Liver (tissue), 9 donors: ENCODE results near the gene GLOD5. TPM values are rescaled to one million over a fixed set of nuclear protein-coding genes. Genes with fewer than 3 reads are reported as not detected.

Experiments used
- DNase-seq: peaks from one replicate; pipeline ENCODE4 v3.0.0-alpha.2; 2017; ENCODE audit warnings: low spot score
- H3K27ac ChIP-seq, 2 donors: one replicate each; pipeline ENCODE4 v1.7.0; 2013; ENCODE audit warnings: inconsistent platforms in 2 of 2, low read length in 2 of 2, control low read depth in 1 of 2, low read depth in 1 of 2, mild to moderate bottlenecking in 1 of 2
- H3K27me3 ChIP-seq, 4 donors: one replicate each; pipeline versions ENCODE4 v1.6.1 to v1.7.0; 2013; ENCODE audit warnings: low read length in 3 of 4, inconsistent platforms in 1 of 4, mild to moderate bottlenecking in 1 of 4, moderate library complexity in 1 of 4; ENCODE audit not compliant: control insufficient read depth in 4 of 4, insufficient read depth in 4 of 4
- H3K36me3 ChIP-seq, 4 donors: one replicate each; pipeline versions ENCODE4 v1.6.1 to v1.7.0; 2013; ENCODE audit warnings: low read length in 3 of 4, mild to moderate bottlenecking in 3 of 4, low read depth in 1 of 4, moderate library complexity in 1 of 4; ENCODE audit not compliant: control insufficient read depth in 4 of 4, insufficient read depth in 3 of 4
- H3K4me1 ChIP-seq, 4 donors: one replicate each; pipeline versions ENCODE4 v1.6.1 to v1.7.0; 2013; ENCODE audit warnings: low read length in 3 of 4, mild to moderate bottlenecking in 3 of 4, moderate library complexity in 1 of 4; ENCODE audit not compliant: control insufficient read depth in 4 of 4, insufficient read depth in 4 of 4
- H3K4me3 ChIP-seq, 3 donors: one replicate each; pipeline versions ENCODE4 v1.6.1 to v1.7.0; 2013; ENCODE audit warnings: low read length in 3 of 3, control low read depth in 1 of 3, low read depth in 1 of 3, mild to moderate bottlenecking in 1 of 3
- H3K9ac ChIP-seq, 2 donors: one replicate each; pipeline ENCODE4 v1.7.0; 2013; ENCODE audit warnings: low read length in 2 of 2, mild to moderate bottlenecking in 2 of 2, moderate library complexity in 2 of 2, control low read depth in 1 of 2, low read depth in 1 of 2
- H3K9me3 ChIP-seq, 4 donors: one replicate each; pipeline versions ENCODE4 v1.6.1 to v1.7.0; 2013; ENCODE audit warnings: low read length in 3 of 4; ENCODE audit not compliant: control insufficient read depth in 4 of 4
- EGR1 ChIP-seq, 2 donors: IDR thresholded peaks; 2 replicates each; pipeline ENCODE4 v1.6.1; 2016 to 2018; ENCODE audit warnings: antibody characterized with exemption in 2 of 2, low read depth in 2 of 2
- FOXA1 ChIP-seq: IDR thresholded peaks from 2 replicates; pipeline ENCODE4 v1.6.1; 2016; ENCODE audit warnings: antibody characterized with exemption
- FOXA2 ChIP-seq: IDR thresholded peaks from 2 replicates; pipeline ENCODE4 v1.6.1; 2016; ENCODE audit warnings: antibody characterized with exemption
- GABPA ChIP-seq, 2 donors: IDR thresholded peaks in 1 of 2; conservative IDR thresholded peaks in 1 of 2; 2 replicates each; pipeline ENCODE4 v1.6.1; 2016; ENCODE audit warnings: antibody characterized with exemption in 2 of 2, mild to moderate bottlenecking in 1 of 2, moderate library complexity in 1 of 2
- HNF4A ChIP-seq, 2 donors: conservative IDR thresholded peaks; 2 replicates each; pipeline ENCODE4 v1.6.1; 2016; ENCODE audit warnings: antibody characterized with exemption in 2 of 2, mild to moderate bottlenecking in 2 of 2
- HNF4G ChIP-seq: IDR thresholded peaks from 2 replicates; pipeline ENCODE4 v1.6.1; 2016; ENCODE audit warnings: antibody characterized with exemption
- JUND ChIP-seq, 2 donors: IDR thresholded peaks; 2 replicates each; pipeline ENCODE4 v1.6.1; 2016; ENCODE audit warnings: antibody characterized with exemption in 2 of 2
- NR2F2 ChIP-seq: IDR thresholded peaks from 2 replicates; pipeline ENCODE4 v1.6.1; 2016; ENCODE audit warnings: antibody characterized with exemption
- RAD21 ChIP-seq, 2 donors: IDR thresholded peaks; 2 replicates each; pipeline ENCODE4 v1.6.1; 2016; ENCODE audit warnings: antibody characterized with exemption in 2 of 2, mild to moderate bottlenecking in 2 of 2
- RXRA ChIP-seq, 2 donors: IDR thresholded peaks; 2 replicates each; pipeline ENCODE4 v1.6.1; 2017 to 2018; ENCODE audit warnings: antibody characterized with exemption in 2 of 2, mild to moderate bottlenecking in 1 of 2
- SP1 ChIP-seq: IDR thresholded peaks from 2 replicates; pipeline ENCODE4 v1.6.1; 2018; ENCODE audit warnings: antibody characterized with exemption, mild to moderate bottlenecking
- TAF1 ChIP-seq: conservative IDR thresholded peaks from 2 replicates; pipeline ENCODE4 v1.6.1; 2016; ENCODE audit warnings: antibody characterized with exemption, mild to moderate bottlenecking
- YY1 ChIP-seq: IDR thresholded peaks from 2 replicates; pipeline ENCODE4 v1.6.1; 2016; ENCODE audit warnings: antibody characterized with exemption, mild to moderate bottlenecking
- WGBS: extraction: QIAGEN DNeasy Blood & Tissue Kit; methylation state at CpG from one replicate; pipeline ENCODE4 v1.1.7; 2013; 5-methylcytosine and 5-hydroxymethylcytosine counted together
- polyA plus RNA-seq, 2 donors: library from polyadenylated mRNA; stranded (reverse) in 1 of 2; unstranded in 1 of 2; fragments of 200-250 nt in 1 of 2; fragments of >200 nt in 1 of 2; fragmentation: Nextera tagmentation in 1 of 2; extraction: Ambion mirVana in 1 of 2; gene quantifications; one replicate each; pipeline versions ENCODE4 v1.2.1 to v1.2.3, GENCODE V29; 2013 to 2015
- total RNA-seq, 2 donors: library from RNA; depleted of rRNA; stranded (reverse); fragments of >200 nt; gene quantifications; one replicate each; pipeline ENCODE4 v1.2.3, GENCODE V29; 2014
- TF ChIP-seq, protein P1 (sequence below): IDR thresholded peaks from 2 replicates; pipeline ENCODE4 v1.6.1; 2016; ENCODE audit warnings: antibody characterized with exemption
- TF ChIP-seq, protein P2 (sequence below): IDR thresholded peaks from 2 replicates; pipeline ENCODE4 v1.6.1; 2016; ENCODE audit warnings: antibody characterized with exemption
- TF ChIP-seq, protein P3 (sequence below): IDR thresholded peaks from 2 replicates; pipeline ENCODE4 v1.6.1; 2016; ENCODE audit warnings: antibody characterized with exemption, mild to moderate bottlenecking
- TF ChIP-seq, protein P4 (sequence below): fragments of 150-350 bp; IDR thresholded peaks from 2 replicates; pipeline ENCODE4 v1.5.1; 2017; ENCODE audit warnings: improper control_type of control experiment, low read depth, low read length; ENCODE audit not compliant: missing input control
- TF ChIP-seq, protein P5 (sequence below): IDR thresholded peaks from 2 replicates; pipeline ENCODE4 v1.6.1; 2016; ENCODE audit warnings: antibody characterized with exemption
- donor health status: healthy.
- donor health status: healthy.
- donor health status: healthy.
- donor health status: healthy.
- donor health status: healthy.

Gene GLOD5
- total and polyA plus RNA-seq, 4 donors, result 0.67 to 3.4 (median 2.1) TPM; not detected in 1

DNA sequence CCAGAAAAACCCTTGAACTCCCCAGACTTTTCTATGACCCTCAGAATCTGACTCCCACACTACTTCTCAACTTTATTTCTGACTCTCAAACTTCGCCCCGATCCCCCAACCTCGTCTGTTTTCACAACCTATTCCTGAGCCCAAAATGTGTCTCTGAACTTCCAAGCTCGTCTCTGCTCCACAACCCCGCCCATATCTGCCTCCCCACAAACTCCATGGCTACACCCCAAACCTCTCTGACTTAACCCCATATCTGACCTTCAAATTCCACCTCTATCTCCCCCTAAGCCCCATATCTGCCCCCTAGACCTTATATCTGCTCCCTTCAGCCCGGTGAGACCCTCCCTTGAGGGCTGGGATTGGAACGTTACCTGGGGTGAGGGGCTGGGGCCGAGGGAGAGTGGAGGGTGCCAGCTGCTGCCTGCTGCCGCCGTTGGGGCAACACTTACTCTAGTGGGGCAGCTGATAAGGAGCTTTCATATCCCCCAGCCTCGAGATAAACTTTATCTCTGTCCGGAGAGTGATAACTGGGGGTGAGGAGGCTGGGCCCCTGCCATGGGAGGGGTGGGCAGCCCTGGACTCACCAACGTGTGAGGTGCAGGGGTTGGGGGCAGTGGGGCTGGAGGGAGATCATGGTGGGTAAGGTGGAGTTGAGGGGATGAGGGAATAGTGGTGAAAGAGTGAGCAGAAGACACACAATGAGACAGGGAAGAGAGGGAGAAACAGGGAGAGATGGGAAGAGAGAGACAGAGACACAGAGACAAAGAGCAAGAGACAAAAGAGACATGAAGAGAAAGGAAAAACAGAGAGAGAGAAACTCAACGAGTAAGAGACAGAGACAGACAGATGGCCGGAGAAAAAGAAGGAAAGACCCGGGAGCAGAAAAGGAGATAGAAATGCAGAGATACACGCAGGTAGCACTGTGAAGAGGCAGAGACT, 26.2 kb downstream of the GLOD5 start:
- Histone ChIP-seq H3K27me3 (no peaks in the 10 kb centered on the region), H3K9ac (no peak overlapping the region), H3K4me3 (no peak overlapping the region), H3K9me3 (no peaks in the 10 kb centered on the region), H3K36me3 (no peaks in the 10 kb centered on the region), H3K27ac (no peak overlapping the region), H3K4me1 (no peaks in the 10 kb centered on the region)
- DNase-seq, result no peak
- no peak for TF ChIP-seq YY1
- TF ChIP-seq, protein P1, sequence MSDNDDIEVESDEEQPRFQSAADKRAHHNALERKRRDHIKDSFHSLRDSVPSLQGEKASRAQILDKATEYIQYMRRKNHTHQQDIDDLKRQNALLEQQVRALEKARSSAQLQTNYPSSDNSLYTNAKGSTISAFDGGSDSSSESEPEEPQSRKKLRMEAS, result no peak
- no peak for TF ChIP-seq RXRA (IDR thresholded peaks at IDR 0.05)
- TF ChIP-seq RAD21 (IDR thresholded peaks at IDR 0.05), result no peak
- no peak for TF ChIP-seq FOXA1
- no peak for TF ChIP-seq NR2F2
- TF ChIP-seq HNF4A (conservative IDR thresholded peaks at IDR 0.05), result no peak
- no peak for TF ChIP-seq GABPA (IDR thresholded peaks at IDR 0.05 in 1 of 2, conservative IDR thresholded peaks at IDR 0.05 in 1 of 2)
- TF ChIP-seq HNF4G, result no peak
- no peak for TF ChIP-seq EGR1 (IDR thresholded peaks at IDR 0.05; ENCODE audit: low read depth in 2 of 2)
- WGBS, result 54% methylated on average over 17 of the region's 17 CpGs

DNA sequence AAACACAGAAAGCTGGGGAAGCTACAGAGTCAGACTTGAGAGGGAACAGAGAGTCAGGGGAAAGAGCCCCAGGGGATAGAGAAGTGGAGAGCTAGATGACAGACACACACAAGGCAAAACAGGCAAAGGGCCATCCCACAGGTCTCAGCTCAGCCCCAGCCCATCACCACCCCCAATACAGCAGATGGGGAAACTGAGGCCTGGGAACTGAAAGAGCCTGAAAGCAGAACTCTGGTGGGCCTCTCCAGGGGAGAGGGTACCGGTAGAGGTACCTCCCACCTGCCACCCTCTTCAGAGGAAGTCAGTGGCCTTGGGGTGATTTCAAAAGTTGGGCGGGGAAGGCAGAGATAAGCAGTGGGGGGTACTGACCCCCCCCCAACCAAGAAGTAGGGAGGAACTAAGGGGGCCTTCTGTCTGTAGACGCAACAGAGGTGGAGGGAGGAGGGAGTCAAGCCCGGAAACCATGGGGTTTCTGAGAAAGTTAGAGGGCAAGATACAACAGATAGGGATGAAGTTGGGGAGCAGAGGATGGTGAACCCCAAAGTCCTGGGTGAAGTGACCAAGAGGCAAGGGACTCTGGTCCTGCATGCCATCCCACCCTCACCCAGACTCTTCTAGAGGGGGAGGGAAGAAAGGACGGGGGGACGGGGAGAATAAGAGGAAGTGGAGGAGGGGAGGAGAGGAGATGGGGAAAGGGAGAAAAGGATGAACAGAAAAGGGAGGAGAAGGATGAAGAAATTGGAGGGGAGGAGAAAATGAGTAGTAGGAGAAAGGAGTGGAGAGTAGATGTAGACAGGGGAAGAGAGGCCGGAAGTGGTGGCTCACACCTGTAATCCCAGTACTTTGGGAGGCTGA, 28.0 kb downstream of the GLOD5 start:
- Histone ChIP-seq H3K4me3 (no peak overlapping the region), H3K9ac (no peak overlapping the region), H3K9me3 (no peaks in the 10 kb centered on the region), H3K4me1 (no peaks in the 10 kb centered on the region), H3K27ac (no peak overlapping the region), H3K27me3 (peaks cover 0 to 3% (median 0%) of the 10 kb centered on the region in 4 donors), H3K36me3 (no peaks in the 10 kb centered on the region)
- DNase-seq, result no peak
- no peak for TF ChIP-seq TAF1
- TF ChIP-seq, protein P2, sequence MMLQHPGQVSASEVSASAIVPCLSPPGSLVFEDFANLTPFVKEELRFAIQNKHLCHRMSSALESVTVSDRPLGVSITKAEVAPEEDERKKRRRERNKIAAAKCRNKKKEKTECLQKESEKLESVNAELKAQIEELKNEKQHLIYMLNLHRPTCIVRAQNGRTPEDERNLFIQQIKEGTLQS, result no peak
- no peak for TF ChIP-seq FOXA2
- TF ChIP-seq, protein P3, sequence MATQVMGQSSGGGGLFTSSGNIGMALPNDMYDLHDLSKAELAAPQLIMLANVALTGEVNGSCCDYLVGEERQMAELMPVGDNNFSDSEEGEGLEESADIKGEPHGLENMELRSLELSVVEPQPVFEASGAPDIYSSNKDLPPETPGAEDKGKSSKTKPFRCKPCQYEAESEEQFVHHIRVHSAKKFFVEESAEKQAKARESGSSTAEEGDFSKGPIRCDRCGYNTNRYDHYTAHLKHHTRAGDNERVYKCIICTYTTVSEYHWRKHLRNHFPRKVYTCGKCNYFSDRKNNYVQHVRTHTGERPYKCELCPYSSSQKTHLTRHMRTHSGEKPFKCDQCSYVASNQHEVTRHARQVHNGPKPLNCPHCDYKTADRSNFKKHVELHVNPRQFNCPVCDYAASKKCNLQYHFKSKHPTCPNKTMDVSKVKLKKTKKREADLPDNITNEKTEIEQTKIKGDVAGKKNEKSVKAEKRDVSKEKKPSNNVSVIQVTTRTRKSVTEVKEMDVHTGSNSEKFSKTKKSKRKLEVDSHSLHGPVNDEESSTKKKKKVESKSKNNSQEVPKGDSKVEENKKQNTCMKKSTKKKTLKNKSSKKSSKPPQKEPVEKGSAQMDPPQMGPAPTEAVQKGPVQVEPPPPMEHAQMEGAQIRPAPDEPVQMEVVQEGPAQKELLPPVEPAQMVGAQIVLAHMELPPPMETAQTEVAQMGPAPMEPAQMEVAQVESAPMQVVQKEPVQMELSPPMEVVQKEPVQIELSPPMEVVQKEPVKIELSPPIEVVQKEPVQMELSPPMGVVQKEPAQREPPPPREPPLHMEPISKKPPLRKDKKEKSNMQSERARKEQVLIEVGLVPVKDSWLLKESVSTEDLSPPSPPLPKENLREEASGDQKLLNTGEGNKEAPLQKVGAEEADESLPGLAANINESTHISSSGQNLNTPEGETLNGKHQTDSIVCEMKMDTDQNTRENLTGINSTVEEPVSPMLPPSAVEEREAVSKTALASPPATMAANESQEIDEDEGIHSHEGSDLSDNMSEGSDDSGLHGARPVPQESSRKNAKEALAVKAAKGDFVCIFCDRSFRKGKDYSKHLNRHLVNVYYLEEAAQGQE, result no peak
- no peak for TF ChIP-seq EGR1 (IDR thresholded peaks at IDR 0.05; ENCODE audit: low read depth in 2 of 2)
- no peak for TF ChIP-seq SP1
- TF ChIP-seq, protein P1, result no peak
- no peak for TF ChIP-seq HNF4G
- TF ChIP-seq NR2F2, result no peak
- TF ChIP-seq, protein P4, sequence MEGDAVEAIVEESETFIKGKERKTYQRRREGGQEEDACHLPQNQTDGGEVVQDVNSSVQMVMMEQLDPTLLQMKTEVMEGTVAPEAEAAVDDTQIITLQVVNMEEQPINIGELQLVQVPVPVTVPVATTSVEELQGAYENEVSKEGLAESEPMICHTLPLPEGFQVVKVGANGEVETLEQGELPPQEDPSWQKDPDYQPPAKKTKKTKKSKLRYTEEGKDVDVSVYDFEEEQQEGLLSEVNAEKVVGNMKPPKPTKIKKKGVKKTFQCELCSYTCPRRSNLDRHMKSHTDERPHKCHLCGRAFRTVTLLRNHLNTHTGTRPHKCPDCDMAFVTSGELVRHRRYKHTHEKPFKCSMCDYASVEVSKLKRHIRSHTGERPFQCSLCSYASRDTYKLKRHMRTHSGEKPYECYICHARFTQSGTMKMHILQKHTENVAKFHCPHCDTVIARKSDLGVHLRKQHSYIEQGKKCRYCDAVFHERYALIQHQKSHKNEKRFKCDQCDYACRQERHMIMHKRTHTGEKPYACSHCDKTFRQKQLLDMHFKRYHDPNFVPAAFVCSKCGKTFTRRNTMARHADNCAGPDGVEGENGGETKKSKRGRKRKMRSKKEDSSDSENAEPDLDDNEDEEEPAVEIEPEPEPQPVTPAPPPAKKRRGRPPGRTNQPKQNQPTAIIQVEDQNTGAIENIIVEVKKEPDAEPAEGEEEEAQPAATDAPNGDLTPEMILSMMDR, result no peak
- TF ChIP-seq FOXA1, result no peak
- TF ChIP-seq HNF4A (conservative IDR thresholded peaks at IDR 0.05), result no peak
- no peak for TF ChIP-seq GABPA (IDR thresholded peaks at IDR 0.05 in 1 of 2, conservative IDR thresholded peaks at IDR 0.05 in 1 of 2)
- TF ChIP-seq JUND (IDR thresholded peaks at IDR 0.05), result no peak
- TF ChIP-seq, protein P5, sequence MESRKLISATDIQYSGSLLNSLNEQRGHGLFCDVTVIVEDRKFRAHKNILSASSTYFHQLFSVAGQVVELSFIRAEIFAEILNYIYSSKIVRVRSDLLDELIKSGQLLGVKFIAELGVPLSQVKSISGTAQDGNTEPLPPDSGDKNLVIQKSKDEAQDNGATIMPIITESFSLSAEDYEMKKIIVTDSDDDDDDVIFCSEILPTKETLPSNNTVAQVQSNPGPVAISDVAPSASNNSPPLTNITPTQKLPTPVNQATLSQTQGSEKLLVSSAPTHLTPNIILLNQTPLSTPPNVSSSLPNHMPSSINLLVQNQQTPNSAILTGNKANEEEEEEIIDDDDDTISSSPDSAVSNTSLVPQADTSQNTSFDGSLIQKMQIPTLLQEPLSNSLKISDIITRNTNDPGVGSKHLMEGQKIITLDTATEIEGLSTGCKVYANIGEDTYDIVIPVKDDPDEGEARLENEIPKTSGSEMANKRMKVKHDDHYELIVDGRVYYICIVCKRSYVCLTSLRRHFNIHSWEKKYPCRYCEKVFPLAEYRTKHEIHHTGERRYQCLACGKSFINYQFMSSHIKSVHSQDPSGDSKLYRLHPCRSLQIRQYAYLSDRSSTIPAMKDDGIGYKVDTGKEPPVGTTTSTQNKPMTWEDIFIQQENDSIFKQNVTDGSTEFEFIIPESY, result no peak
- 69% methylated on average over 7 of the region's 7 CpGs for WGBS
